Retinal pigment epithelial cell (primary cell): ENCODE data around the gene LYST.
"Not testable (repeated sequence)": the region's sequence is repeated elsewhere in the genome, so short reads cannot be mapped to it uniquely, and the experiment has no call there.

Experiments used
- DNase-seq: peaks from one replicate; pipeline ENCODE4 v3.0.0-alpha.2; 2010; ENCODE audit warnings: low read depth
- H3K4me3 ChIP-seq: 2 replicates; pipeline ENCODE4 v1.5.1; 2011; ENCODE audit warnings: mild to moderate bottlenecking, low read length, control low read depth, moderate library complexity
- TF ChIP-seq, protein P1 (sequence below): conservative IDR thresholded peaks from 2 replicates; pipeline ENCODE4 v1.5.1; 2011; ENCODE audit warnings: low read depth, low read length, control low read depth, inconsistent platforms

LYST gene

DNA sequence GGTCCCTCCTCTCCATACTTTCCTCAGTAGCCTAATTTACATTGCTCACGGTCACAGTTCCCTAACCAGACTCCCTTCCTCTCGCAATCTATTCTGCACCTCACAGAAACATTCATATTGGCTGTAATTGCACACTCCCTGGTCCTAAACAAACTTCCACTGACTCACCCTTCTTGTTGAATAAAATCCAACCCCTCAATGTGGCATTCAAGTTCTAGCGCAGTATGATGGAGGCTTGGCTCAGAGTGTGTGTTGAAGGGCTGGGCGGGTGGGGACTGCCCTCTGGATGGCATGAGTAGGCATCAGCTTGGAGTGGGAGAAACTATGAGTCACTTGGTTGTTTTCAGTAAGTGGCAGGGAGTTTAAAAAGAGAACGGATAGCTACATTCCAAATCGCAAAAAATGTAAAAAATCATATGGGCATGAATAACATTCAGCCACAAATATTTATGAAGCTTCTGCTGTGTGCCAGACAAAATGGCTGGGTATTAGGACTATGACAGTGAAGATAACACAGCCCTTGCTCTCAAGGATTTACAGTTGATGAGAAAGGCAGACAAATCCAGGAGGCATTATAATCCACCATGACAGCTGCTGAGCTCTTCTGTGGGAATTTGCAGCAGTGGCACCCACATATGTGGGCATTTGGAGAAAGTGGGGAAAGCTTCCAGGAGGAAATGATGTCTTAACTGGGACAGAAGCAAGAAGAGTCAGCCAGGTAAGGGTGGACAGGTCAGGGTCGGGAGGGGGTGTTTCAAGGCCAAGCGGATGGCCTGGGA is 42.2 kb upstream of the LYST start:
- H3K4me3 ChIP-seq = no peak overlapping the region
- peak; percentile 87 for DNase-seq
- TF ChIP-seq, protein P1, sequence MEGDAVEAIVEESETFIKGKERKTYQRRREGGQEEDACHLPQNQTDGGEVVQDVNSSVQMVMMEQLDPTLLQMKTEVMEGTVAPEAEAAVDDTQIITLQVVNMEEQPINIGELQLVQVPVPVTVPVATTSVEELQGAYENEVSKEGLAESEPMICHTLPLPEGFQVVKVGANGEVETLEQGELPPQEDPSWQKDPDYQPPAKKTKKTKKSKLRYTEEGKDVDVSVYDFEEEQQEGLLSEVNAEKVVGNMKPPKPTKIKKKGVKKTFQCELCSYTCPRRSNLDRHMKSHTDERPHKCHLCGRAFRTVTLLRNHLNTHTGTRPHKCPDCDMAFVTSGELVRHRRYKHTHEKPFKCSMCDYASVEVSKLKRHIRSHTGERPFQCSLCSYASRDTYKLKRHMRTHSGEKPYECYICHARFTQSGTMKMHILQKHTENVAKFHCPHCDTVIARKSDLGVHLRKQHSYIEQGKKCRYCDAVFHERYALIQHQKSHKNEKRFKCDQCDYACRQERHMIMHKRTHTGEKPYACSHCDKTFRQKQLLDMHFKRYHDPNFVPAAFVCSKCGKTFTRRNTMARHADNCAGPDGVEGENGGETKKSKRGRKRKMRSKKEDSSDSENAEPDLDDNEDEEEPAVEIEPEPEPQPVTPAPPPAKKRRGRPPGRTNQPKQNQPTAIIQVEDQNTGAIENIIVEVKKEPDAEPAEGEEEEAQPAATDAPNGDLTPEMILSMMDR = no peak

DNA sequence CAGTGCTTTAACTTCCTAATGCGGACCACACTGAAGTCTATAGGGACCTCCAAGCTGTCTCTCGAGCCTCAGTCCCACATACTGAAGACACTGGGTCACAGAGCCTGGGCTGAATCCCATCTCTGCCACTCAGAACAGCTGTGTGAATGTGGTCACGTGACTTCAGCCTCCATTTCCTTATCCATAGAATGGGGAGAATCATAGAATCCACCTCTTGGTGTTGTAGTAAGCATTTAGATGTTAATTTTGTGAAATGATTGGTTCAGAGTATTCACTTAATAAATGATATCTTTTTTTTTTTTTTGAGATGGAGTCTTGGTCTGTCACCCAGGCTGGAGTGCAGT is 41.2 kb upstream of the LYST start:
- TF ChIP-seq, protein P1 = no peak
- DNase-seq = no peak
- H3K4me3 ChIP-seq = no peak overlapping the region

DNA sequence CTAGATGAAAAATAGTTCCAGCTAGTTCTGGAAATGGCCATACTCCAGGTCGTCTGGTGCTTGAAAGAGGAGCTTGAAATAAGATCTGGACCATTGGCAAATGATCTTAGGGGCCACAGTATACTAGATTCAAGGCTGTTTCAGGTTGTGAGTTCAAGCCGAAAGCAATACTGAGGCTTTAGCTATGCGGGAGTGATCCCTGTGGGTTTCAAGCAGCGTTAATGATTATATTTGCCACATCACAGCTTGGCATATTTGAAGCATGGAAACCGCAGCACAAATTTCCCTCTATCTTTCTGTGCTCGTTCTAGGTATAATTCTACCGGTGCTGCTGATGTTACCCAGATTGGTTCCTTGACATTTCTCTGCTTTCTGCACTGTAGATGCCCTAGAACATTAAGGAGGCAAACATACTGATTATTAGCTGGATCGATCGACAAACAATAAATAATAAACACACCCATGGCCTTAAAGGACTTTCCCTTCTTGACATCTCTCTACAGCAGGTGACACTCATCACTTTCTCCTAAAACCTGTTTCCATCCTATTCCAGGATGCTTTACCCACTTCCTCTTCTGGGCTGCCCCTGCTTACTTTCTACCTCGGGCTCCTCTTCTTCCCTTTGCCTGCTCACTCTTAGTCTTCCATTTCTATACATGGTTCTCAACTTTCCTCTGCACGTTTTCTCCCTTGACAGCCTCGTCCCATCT is 40.6 kb upstream of the LYST start:
- TF ChIP-seq, protein P1 = no peak
- no peak overlapping the region for H3K4me3 ChIP-seq
- no peak for DNase-seq

DNA sequence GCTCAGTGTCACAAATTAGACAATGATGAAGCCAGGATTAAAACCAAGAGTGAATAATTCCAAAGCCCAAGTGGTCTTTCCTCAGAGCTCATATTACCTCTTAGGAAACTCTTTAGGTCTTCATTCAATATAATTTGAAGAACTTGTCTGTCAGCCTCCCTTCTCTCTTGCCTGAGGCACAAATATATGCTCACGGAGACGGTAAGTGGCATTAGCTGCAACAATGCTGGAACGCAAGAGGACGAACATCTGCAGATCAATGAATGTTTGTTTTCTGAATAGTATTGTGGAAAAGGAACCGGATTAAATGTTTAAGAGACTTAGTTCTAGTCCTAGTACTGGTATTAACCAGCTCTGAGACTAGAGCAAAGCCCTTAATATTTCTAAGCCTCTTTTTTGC is 39.7 kb upstream of the LYST start:
- TF ChIP-seq, protein P1 = no peak
- no peak overlapping the region for H3K4me3 ChIP-seq
- DNase-seq = no peak

DNA sequence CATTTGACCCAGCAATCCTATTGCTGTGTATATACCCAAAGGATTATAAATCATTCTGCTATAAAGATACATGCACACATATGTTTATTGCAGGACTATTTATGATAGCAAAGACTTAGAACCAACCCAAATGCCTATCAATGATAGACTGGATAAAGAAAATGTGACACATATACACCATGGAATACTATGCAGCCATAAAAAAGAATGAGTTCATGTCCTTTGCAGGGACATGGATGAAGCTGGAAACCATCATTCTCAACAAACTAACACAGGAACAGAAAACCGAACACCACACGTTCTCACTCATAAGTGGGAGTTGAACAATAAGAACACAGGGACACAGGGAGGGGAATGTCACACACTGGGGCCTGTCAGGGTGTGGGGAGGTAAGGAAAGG is 37.1 kb upstream of the LYST start:
- DNase-seq, H3K4me3 ChIP-seq: not testable (repeated sequence)

DNA sequence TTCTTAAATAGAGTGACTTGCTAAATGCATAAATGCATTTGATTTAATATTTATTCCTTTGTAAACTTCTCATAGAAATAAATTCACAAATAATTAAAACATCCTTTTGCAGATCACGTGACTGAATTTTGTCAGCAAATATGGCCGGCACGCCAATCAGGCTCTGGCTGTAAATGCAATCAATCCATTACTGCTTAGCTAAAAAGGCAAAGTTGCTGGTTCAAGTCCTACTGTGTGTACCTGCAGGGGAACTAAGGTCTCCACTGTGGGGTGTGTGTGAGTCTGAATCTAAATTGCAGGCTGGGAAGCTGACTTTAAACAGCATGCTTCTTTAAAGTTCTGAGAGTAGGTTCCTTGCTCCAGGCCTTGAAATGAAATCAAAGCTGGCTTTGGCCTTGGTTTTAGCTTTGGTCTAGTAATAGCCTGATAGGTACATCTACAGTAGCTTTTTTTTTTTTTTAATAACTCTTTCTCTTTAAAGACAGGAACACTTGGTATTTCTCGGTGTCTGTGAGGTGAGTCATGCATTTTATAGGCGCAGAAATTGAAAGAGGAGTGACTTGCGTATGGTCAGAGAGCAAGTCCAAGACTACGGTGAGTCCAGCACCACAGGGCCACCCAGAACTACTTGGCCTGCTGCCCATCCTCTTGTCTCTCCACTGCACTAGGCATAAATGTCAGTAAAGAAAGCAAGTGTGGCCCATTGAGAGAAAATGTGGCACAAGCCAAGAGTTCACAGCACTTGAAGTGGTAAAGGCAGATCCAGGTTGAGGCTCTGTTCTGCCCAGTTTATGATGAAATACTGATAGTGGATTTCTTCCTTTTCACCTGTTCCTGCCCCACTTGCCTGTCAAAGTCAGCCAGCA is 36.2 kb upstream of the LYST start:
- TF ChIP-seq, protein P1 = no peak
- H3K4me3 ChIP-seq = no peak overlapping the region
- DNase-seq = no peak

DNA sequence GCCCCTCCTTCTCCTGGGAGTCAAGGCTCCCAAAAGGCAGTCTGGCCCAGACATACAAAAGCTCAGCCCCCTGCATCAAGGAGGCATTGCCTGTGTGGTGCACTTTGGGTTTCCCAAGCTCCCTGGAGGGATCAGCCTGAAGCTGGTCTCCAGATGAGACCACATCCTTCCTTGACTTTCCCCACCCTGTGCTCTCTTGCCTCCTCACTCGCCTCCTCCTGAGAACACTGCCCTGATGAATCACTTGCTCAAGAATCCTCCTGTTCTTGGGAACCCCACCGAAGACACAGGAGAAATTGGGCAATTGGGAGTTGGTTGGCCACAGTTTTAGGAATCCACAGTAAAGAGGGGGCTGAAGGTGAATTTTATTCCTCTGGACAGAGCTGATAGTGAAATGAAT is 34.8 kb upstream of the LYST start:
- TF ChIP-seq, protein P1 = no peak
- no peak for DNase-seq
- no peak overlapping the region for H3K4me3 ChIP-seq
